ENCODE results near the gene SACM1L.
A peak's percentile ranks its signal among the peaks of the same experiment; 100 is the strongest.
"Not testable (repeated sequence)": the region's sequence is repeated elsewhere in the genome, so short reads cannot be mapped to it uniquely, and the experiment has no call there.

SACM1L gene

GRCh38 chr3:45746165-45746776, 57.1 kb downstream of the SACM1L start:
- DNase-seq (ENCODE audit: low read depth), result no peak

DNA sequence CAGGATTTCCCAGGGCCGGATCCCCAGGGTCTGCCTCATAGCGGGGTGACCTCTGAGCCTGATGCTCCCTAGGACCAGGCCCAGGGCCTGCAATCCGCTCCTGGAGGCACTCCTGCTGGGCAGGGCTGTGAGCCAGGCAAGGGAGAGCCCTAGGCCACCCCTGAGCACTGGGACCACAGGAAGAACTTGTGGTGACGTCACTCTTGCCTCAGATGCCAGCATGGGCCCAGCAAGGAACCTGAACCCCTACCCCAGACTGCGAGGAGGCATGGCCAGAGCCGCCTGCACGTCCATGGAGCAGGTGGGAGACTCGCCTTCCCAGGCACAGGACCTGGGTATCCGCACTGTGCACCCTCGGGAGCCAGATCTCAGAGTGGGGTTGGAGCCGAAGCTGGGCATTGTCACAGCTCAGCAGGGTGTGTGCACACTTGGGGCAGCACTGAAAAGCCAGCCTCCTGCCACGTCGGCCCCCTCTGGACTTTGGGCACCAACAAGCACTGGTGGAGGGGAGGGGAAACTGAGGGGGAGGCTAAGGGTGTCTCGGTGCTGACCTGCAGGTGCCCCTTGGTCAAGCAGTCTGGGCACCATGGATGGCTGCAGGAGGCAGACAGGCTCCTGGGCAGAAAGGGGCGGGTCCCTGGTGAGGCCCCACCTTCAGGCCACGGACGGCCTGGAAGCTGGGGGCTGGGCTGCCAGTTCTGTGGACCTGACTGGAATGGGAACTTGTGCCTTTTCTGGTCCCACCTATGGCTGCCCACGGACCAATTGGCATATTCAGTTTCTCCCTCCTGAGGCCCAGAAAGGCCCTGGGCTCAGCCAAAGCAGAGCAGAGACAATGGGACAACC, 57.8 kb downstream of the SACM1L start:
- no peak for DNase-seq (ENCODE audit: low read depth)

DNA sequence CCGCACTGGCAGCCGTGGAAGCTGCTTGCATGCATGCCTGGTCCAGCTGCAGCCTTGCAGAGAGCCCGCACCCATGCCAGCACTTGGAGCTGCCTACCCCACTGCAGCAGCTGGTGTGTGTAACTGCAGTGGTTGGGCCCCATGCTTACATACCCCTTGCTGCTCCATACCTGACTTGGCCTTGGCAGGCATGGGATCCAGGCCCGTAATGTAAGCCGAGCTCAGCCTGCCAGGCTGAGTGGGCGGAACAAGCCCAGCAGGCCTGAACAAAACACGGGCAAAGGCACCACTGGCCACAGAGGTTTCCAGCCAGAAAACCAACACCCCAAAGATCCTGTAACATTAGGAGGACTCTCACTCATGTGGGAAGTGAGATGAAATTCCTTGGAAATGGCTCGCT, 58.9 kb downstream of the SACM1L start:
- no peak for DNase-seq (ENCODE audit: low read depth)

- not testable (repeated sequence) for DNase-seq (ENCODE audit: low read depth)
Observed at GRCh38 chr3:45749036-45749600, 59.9 kb downstream of the SACM1L start.

GRCh38 chr3:45749880-45750279, 60.7 kb downstream of the SACM1L start:
- no peak for DNase-seq (ENCODE audit: low read depth)

GRCh38 chr3:45751537-45752242, 62.5 kb downstream of the SACM1L start:
- DNase-seq (ENCODE audit: low read depth), result no peak

DNA sequence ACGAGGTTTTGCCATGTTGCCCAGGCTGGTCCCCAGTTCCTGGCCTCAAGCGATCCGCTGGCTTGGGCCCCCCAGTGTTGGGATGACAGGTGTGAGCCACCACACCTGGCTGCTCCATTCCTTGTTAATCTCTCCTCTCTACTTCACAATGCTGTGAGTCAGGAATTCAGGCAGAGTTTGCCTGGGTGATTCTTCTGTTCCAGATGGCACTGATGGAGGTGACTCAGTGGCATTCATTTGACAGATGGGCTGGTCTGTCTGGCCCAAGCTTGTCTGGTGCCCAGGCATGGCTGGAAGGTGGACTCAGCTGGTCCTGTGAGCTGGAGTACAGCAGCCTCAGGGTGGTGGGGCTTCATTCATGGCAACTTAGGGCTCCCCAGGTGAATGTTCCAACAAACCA, 63.9 kb downstream of the SACM1L start:
- no peak for DNase-seq (ENCODE audit: low read depth)

GRCh38 chr3:45754461-45754860, 65.3 kb downstream of the SACM1L start:
- DNase-seq (ENCODE audit: low read depth), result no peak

DNA sequence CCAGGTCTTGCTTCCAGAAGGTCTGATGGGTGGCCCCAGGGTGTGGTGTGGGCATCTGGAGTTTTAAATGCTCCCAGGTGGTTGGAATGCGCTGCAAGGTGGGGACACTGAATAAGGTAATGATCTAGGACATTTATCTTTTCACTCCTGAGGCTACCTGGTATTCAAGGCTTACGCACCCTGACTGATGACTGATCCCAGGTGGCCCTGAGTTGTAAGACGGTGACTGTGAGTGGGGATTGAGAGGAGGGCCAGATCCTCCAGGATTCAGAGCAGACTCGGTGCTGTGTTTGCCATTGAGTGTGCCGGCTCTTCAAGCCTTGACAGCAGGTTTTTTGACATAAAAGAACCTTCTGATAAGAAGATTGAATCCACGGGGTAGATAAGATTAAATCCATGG, 66.9 kb downstream of the SACM1L start:
- DNase-seq (ENCODE audit: low read depth), result no peak

- not testable (repeated sequence) for DNase-seq (ENCODE audit: low read depth)
Observed at GRCh38 chr3:45757141-45757540, 67.9 kb downstream of the SACM1L start.

- no peak for DNase-seq (ENCODE audit: low read depth)
Observed at GRCh38 chr3:45758871-45759270, 69.7 kb downstream of the SACM1L start.

- DNase-seq (ENCODE audit: low read depth), result no peak
Observed at GRCh38 chr3:45759851-45760250, 70.7 kb downstream of the SACM1L start.

GRCh38 chr3:45760878-45761711, 71.9 kb downstream of the SACM1L start:
- DNase-seq (ENCODE audit: low read depth), result peak; percentile 11

GRCh38 chr3:45761831-45762230, 72.6 kb downstream of the SACM1L start:
- no peak for DNase-seq (ENCODE audit: low read depth)

DNA sequence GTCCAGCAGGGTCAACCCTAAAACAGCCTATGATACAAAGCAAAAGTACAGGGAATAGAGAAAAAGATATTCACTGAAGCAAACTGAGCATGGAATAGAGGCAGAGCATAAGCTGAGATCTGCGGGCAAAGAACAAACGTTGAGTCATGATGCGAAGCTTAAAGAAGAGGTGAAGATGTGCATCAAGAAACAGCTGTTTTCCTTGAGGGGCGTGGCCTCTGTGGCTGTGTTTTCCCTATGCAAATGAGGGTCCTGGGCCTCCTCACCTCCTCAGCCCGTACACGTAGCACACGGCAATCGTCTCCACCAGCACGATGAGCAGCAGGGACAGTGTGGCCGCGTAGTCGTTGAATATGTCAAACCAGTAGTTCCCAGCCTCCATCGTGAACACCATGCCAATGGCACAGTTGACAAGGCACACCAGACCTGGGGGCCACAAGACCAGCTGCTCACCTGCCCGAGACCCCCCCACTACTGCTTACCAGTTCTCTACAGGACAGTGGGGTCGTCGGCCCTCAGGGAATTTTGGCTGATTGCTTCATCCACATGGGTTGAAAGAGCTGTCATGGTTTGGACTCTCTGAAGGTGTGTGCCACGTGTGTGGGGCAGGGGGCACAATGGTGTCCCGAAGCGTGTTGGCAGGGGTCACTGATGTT, 73.6 kb downstream of the SACM1L start:
- DNase-seq (ENCODE audit: low read depth), result no peak

GRCh38 chr3:45763303-45763675, 74.1 kb downstream of the SACM1L start:
- no peak for DNase-seq (ENCODE audit: low read depth)

DNA sequence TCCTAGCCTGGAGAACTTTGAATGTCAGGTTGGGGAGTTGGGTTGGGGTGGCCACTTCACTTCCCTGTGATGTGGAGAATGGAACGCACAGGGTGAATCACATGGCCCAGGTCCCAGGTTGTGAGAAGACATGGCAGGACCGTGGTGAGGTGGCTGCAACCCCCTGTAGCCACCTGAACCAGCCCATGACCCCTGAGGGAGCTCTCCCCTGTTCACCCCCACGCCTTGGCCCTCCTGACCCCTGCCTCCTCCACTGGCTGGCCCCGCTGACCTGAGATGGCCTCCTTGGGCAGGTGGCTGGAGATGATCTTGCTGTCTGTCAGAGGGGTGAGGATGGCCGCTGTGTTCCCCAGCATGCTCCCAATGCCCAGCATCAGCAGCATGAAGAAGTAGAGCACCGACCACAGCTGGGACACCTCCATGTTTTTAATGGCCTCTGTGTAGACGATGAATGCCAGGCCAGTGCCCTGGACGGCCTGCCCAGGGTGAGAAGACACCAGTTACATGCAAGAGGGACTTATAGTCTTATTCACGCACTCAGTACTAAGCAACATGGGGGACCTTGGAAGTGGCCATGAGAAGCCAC, 76.2 kb downstream of the SACM1L start:
- DNase-seq (ENCODE audit: low read depth), result no peak

- no peak for DNase-seq (ENCODE audit: low read depth)
Observed at GRCh38 chr3:45765958-45766357, 76.8 kb downstream of the SACM1L start.

GRCh38 chr3:45771166-45771775, 82.1 kb downstream of the SACM1L start:
- DNase-seq (ENCODE audit: low read depth), result no peak

DNA sequence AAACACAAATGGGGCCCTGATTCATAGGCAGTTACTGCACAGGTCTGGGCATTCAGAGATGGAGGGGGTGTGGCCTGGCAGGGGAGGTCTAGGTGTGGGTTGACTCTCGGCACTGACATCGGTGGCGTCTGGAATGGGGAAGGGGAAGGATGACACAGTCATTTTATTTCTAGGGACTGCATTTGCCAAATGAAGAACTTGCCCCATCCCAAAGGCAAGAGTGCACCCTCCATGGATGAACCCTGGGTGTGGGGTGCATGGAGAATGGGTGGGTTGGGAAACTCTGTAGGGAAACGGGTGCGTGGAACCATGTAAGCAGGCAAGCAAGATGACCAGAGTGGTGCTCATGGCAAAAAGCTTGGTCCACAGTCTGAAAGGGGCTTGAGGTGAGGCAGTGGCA, 82.6 kb downstream of the SACM1L start:
- DNase-seq (ENCODE audit: low read depth), result no peak

Data from stimulated activated CD8-positive, alpha-beta memory T cell treated with anti-CD3 and anti-CD28 coated beads, Interleukin-15, amount 100 ng/mL, for 1 hour (primary cell).